AML-193 (cell line): ENCODE measurements around the gene ADAT1.
"Not testable (repeated sequence)": the region's sequence is repeated elsewhere in the genome, so short reads cannot be mapped to it uniquely, and the experiment has no call there.

ENCODE experiments used
- DNase-seq, 2 experiments: peaks; one replicate each; lab custom pipeline; 2025; lab: John Stamatoyannopoulos, UW

Gene ADAT1

DNA sequence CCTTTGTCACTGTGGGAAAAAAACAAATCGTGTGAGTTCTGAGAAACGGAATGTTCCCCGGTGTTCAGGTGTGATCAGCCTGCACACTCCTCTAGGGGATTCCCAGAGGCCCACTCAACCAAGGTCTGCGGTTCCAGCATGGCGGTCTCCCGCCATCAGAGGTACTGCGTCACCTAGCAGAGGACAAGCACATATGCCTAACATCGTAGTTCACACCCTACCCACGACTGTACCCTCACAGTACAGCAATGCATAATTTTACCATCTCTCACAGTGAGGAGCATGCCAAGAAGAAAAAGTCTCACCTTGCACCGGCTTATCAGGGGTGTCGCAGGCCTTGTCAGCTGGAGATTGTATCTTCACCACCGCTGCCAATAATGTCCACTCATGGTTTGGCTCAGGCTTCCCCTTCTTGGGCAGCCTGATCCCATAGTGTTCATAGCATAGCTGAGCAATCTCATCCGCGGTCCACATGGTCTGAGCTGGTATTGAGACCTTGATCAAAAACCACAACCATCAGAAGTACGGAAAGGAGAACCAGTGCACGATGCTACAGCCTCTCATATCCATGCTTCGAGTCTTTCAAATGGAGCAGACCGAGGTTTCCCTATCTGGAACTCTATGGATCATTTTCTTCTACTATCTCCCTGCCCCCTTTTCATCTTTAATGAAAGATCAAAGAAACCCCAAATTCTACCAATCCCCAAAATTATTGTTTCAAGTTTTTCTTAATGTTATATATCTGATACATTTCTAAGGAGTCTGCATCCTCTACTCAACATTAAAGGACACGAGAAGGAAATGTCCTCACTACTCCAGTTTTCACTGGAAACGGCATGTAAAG is 2.5 kb downstream of the ADAT1 start:
- no peak for DNase-seq

DNA sequence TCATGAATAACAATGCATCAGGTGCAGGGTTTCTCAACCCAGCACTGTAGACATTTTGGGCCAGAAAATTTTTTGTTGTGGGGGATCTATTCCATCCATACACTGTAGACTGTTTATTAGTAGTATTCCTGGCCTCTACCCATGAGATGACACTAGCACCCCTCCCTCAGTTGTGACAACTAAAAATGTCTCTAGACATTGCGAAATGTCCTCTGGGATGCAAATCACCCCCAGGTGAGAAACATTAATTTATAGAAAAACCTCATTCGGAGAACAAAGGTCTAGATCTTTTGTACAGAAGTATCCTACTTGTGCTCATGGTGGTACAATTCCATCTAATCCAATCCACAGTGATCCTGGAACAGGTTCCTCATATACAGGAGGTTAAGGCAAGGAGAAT is 4.3 kb downstream of the ADAT1 start:
- no peak for DNase-seq

GRCh38 chr16:75617121-75617520 is 6.0 kb downstream of the ADAT1 start:
- DNase-seq = no peak

GRCh38 chr16:75616521-75617010 is 6.5 kb downstream of the ADAT1 start:
- DNase-seq = no peak

DNA sequence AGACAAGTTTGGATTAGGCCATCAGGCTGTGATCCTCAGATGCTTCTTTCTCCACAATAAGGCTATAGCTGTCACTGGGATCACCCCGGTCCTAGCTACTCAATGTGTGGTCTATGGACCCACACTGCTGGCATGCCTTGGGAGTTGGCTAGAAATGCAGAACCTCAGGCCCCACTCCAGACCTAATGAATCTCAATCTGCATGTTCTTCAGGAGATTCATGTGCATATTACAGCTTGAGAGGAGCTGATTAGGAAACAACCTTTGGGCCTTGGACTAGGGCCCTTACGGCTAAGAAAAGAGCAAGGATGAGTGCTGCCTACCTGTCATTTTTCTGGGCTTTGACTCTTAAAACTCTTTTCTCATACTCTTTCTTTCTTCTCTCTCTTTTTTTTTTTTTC is 7.5 kb downstream of the ADAT1 start:
- DNase-seq = no peak

GRCh38 chr16:75614066-75614897 is 8.8 kb downstream of the ADAT1 start:
- DNase-seq = no peak

GRCh38 chr16:75606507-75606906 is 16.6 kb downstream of the ADAT1 start:
- no peak for DNase-seq

DNA sequence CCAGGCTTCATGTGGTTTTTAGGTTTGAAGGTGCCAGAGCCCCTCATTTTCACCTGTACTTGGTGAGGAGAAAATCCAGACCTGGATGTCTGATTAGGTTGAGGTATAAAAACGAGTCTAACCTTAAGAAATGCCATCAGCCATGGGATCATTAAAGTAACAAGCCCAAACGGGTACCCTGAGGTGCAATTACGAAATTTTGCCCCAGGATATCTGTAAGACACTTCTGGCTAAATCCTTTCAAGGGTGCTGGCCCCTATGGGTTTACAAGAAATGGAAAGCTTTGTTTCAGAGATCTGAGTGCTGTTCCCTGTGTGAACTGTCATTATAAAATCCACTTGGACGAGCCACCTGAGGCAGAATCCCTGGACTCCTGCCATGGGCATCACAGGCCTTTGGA is 19.8 kb downstream of the ADAT1 start:
- no peak for DNase-seq

DNA sequence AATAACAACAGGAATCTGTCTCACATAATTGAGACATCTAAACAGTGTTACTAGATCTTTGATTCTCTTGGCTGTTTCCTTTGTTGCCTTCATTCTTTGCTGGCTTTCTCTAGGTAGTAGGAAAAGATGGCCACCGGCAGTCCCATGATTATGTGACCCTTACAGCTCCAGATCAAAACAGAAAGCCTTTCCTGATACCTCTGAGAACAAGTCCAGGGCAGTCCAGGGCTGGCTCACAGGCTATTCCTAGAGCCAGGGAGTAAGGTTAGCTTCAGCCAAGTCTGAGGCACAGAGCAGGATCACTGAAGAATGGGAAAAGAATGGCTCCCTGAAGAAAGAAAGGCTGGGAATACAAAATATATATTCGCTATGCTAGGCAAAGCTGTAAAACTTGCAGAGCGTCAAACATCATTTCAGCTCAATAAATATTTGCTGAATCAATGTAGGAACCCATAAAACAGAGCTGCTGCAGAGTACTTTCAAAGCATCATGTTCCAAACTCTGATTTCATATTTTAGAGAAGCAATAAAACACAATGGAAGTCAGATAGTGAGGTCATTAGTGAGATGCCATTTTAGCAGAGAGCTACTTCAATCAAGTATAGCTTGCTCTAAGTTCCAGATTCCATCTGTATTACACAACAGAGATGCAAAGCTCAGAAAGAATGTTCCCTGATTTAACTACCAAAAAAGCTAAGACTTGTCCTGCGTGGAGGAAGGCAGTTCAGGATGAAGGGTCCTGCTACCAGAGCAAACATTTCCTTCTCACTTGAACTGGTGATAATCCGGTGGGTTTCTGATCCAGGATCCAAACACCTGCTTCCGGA is 23.4 kb downstream of the ADAT1 start:
- no peak for DNase-seq

DNA sequence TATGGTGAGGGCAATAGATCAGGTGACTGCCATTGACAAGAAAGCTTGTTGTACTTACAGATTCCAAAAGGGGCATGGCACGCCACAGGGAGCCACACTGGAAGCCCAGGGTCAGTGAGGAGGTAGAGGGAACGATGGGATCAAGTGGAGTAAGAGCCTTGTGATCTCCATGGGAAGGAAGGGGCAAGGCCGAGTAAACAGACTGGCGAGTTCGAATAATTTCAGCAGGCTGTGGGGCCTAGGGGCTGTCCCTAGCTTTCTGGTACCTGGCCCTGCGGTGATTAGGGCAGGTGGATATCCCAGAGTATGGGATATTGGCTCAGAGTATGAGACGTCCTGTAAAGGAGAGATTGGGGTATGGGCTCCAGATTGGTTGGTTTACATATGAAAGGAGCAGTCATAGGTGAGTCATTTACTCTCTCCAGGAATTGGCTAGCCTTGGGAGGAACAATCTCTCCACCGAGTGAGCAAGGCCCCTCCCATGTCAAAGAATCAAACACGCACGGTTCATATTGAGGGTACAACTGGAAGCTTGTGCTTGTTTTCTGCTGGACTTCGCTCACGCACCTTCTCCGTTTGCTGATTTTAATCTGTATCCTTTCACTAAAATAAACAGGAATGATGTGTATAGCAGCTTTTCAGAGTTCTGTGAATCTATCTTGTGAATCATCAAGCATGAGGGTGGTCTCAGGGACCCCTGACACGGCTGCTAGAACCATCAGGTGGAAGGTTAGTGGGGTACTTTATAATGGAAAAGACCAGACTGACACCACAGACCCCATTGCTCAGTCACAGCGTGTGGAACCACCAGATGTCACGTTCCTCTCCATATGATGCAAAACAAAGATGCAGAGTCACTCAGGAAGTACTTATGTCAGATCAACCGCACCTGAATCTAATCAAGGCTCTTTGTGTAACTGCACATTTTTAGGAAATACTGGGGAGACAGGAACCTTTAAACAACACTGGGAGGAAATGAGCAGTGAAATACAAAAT is 29.0 kb downstream of the ADAT1 start:
- no peak for DNase-seq

DNA sequence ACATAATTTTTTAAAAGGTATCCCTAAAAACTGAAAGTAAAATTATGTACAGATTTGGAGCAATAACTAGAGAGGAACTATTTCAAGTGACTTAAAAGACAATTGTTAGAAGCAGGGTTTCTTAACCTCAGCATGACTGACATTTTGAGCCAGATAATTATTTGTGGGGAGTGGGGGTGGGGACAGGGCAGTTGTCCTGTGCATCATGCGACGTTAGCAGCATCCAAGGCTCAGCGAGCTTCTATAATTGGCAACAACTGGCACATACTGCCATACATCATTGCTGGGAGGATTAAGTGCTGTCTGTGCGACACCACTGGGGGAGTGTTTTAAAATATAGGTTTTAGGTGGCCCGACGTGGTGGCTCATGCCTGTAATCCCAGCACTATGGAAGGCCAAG is 29.8 kb downstream of the ADAT1 start:
- no peak for DNase-seq

DNA sequence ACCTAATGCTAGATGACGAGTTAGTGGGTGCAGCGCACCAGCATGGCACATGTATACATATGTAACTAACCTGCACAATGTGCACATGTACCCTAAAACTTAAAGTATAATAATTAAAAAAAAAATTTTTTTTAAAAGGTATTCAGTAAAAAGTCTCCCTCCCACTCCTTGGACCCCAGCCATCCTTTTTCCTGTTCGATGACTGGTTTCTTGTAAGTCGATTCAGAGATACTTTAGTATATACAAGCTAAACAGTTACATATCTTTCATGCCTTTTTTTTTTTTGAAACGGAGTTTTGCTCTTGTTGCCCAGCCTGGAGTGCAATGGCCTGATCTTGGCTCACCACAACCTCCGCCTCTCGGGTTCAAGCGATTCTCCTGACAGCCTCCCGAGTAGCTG is 31.2 kb downstream of the ADAT1 start:
- DNase-seq = not testable (repeated sequence)

DNA sequence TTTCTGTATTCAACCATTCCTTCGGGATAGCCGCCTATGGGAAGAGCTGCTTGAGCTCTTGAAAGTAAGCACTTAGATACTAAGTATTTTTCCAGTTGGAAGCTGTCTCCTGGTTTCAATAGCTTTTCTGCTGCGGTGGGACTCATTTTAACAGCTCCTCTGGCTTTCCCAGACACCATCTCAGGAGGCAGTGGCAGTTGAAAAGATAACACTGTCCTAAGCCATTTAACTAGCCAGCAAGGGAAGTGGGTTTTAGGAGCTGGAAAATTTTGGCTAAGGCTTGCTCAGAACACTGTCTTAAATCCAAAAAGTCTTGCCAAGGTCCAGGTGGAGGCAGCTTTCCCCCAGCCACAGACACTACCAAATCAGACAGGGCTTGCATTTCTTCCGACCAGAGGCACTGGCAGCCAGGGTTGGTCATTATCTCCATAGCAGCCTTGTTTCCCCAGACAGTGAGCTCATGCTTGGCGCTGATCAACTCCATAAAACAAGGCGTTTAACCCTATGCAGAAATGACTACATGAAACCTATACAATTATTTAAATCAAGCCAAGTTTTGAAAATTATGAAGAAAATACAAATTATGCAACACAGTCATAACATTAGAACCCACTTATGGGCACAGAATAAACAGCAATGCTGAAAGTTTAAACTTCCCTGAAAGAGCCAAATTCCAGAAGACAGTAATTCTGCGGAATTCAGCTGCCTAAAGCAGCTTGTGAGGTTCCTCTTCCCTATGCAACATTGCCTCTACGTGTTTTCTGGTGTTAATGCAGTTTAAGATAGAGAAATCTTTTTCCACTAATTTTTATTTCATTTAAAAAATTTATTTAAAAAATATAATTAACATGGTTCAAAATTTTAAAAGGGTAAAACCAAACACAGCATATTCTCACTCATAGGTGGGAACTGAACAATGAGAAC is 31.9 kb downstream of the ADAT1 start:
- no peak for DNase-seq

- no peak for DNase-seq
Observed at GRCh38 chr16:75589306-75589705, 33.8 kb downstream of the ADAT1 start.

- DNase-seq = no peak
Observed at GRCh38 chr16:75588716-75589115, 34.4 kb downstream of the ADAT1 start.

GRCh38 chr16:75584108-75584507 is 39.0 kb downstream of the ADAT1 start:
- no peak for DNase-seq

DNA sequence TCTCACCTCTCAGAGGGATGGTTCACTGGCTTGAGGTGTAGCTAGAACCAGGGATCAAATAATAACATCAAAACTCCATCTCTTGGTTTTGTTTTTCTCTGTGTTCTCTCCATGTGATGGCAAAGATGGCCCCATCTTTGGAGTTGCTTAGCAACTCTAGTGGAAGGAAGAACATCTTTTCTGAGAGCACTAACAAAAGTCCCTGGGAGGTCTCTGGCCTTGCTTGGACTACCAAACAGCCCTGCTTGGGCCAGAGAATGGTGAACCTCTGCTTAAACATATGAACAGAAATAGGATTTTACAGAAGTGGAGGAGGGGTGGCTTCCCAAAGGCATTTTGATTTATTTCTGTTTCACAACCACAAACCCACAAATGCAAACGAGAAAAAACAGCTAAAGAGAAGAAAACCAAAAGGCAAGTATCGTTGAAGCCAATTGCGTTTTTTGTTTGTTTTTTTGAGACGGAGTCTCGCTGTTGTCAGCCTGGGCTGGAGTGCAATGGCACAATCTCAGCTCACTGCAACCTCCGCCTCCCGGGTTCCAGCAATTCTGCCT is 43.7 kb downstream of the ADAT1 start:
- DNase-seq = no peak

DNA sequence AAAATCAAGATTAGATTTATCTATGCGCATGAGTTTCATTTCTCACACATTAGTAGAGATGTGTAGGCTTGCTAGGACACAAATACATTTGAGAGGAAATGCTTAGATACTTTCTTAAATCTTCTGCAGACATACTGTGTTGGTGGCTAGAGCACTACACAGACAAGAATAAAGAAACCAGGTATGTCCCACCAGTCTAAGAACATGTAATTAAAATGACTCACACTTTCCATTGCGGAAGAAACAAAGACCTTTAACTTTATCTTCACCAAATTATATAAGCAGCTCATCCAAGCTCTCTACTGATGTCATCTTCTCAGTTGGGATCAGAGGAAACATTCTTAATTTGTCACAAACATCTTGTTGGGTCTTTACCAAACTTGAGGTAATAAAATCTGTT is 44.4 kb downstream of the ADAT1 start:
- DNase-seq = no peak

DNA sequence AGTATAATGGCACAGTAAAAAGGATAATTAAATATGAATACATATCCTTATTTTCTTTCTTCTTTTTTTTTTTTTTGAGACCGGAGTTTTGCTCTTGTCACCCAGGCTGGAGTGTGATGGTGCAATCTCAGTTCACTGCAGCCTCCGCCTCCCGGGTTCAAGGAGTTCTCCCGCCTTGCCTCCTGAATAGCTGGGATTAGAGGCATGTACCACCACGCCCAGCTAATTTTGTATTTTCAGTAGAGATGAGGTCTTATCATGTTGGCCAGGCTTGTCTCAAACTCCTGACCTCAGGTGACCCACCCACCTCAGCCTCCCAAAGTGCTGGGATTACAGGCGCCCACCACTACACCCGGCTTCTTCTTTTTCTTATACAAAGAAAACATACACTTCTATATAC is 44.9 kb downstream of the ADAT1 start:
- DNase-seq = no peak
